ENCODE measurements around the gene FOCAD.
"Not testable (repeated sequence)": the region's sequence is repeated elsewhere in the genome, so short reads cannot be mapped to it uniquely, and the experiment has no call there.

The FOCAD gene

DNA sequence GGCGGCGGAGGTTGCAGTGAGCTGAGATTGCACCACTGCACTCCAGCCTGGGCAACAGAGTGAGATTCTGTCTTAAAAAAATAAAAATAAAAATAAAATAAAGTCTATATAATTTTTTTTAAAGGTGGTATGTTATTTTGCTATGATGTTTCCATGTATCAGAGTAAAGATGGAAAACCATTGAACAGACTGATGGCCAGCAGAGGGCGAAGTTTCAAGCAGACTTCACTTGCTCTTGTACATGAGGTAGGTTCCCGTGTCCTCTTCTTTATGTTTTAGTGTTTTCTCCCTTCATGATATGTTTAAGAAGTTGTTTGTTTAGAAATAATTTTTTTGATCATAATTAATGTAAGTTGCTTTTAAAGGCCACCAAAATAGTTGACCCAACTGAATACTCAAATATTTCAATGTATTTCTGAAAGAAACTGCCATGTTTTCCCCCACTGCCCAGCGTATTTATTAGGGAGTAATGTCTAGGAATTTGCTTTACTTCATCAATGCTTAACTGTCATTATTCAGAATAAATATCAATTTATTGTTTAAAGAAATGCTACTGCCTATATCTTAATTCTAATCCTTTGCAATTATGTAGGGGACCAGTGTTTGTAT, 201.0 kb downstream of the FOCAD start:
- DNase-seq: peak; percentile 4

DNA sequence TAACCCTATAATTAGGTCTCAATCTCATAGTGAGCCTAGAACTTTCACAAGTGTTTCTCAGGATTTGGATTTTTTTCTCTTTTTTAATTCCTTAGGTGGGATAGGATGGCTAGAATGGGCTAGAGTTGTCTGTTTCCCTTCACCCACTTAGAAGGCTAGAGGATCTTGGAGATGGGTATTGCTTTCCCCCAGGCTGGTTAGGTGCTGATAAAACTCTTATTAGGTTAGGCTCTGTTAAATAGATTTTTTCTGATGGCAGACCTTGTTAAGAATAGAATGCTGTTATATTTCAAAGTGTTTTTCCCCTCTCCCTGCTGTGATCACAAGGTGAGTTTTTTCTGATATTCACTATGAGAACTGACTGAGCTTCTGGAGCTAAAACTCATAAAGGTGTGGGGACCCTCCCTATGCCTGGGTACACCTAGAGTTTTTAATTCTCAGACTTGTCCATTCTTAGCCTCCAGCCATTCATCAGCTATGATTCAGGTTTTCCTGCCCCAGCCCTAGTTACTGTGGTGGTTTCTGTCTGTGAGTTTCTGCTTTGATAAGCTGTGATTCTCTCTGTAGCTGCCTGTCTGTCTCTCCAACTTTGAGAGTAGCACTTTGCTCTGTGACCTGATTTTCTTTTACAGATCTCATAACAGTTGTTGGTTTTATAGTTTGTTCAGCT, 215.0 kb downstream of the FOCAD start:
- no peak for DNase-seq

DNA sequence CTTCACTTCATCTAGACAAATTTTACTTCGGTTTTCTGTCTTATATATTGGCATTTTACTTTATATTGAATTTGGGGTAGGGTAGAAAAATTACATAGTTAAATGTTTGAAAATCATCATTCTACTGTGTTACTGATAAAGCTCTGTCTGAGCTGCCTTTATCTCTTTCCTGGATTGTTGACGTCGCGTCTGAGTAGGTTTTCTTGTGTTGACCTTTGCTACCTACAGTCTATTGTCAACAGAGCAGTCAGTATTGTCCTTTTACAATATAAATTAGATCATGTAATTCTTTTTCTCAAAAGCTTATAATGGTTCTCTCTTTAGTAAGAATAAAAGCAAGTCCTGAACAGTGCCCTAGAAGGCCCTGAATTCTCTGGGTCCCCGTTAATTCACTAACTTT, 219.2 kb downstream of the FOCAD start:
- DNase-seq: no peak

DNA sequence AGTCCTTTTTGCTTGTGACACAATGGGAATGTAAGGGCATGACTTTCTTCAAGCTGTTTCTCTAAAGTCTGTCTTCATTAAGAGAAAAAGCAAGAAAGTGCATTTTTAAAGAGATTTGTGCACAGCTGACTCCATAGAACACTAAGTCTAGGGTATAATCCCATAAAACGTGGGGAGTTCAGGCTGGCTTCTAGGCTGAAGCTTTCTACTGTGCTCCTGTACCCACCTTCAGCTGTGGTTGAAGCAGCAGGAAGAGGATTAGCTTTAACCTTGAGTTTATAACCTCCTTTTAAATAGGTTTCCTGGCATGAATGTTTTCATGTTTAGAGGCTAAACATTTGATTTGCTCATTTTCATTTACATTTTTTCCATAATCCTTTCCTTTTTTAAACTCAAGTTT, 220.9 kb downstream of the FOCAD start:
- DNase-seq: no peak

DNA sequence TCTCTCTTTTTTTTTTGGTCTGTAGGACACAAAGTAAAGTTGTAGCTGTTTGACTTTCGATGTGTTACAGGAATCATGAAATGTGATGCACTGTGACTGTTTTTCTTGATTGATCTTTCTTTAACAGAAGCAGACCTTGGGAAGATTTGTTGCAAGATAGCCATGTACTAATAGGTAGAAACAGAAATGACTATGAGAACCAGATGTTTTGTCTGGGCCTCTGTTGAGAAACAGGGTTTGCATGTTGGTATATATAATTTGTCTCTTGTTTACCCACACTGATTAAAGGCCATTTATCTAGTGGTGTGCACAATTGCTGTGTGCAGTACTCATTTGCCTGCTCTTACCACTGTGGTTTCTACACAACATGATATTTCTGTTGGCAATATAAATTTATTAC, 222.3 kb downstream of the FOCAD start:
- peak; percentile 19 for DNase-seq

DNA sequence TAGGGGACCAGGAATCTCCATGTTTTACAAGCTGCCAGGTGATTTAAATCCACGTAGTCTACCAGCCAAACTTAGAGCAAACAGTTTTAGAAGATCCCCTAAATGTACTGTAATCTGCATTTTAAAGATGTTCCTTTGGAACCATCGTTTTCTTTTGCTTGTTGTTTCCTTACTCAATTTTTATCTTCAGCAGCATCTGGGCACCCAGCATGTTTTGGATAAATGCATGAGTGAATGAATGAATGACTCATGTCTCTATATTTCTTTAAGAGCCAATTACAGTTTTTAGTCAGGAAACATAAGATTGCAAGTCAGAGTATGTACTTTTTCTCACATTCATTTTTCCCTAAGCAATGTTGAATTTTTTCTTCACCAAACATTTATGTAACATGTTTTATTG, 224.4 kb downstream of the FOCAD start:
- no peak for DNase-seq

DNA sequence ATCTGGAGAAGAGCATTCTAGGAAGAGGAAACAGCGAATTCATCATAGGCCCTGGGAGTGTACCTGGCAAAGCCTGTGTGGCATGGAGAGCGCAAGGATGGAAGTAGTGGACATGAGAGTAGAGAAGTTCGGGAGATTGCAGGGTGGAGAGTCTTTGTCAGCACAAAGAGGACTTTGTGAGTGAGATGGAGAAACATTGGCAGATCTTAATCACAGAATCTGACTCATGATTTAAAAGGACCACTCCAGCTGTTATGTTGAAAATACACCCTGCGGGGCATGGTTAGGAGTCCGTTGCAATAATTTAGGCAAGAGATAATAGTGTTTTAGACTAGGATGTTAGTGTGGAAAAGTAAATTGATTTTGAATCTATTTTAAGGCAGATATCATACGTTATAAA, 230.5 kb downstream of the FOCAD start:
- DNase-seq: no peak

DNA sequence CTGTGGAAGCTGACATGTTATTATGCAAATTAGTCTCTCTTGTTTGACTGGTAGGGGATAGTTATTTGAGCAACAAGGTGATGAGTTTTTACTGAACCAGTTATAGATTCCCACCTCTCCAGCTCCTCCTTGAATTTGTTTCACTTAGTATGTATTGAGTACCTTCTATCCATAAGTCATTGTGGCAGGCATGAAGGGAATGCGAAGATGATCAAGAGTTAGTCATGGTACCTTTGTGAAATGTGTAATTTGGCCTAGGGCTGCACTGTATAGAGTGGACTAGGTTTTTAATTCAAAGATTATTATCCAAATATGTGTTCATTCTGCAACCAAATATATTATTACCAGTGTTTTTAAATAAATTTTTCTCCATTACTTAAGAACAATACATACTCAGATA, 237.3 kb downstream of the FOCAD start:
- DNase-seq: no peak

DNA sequence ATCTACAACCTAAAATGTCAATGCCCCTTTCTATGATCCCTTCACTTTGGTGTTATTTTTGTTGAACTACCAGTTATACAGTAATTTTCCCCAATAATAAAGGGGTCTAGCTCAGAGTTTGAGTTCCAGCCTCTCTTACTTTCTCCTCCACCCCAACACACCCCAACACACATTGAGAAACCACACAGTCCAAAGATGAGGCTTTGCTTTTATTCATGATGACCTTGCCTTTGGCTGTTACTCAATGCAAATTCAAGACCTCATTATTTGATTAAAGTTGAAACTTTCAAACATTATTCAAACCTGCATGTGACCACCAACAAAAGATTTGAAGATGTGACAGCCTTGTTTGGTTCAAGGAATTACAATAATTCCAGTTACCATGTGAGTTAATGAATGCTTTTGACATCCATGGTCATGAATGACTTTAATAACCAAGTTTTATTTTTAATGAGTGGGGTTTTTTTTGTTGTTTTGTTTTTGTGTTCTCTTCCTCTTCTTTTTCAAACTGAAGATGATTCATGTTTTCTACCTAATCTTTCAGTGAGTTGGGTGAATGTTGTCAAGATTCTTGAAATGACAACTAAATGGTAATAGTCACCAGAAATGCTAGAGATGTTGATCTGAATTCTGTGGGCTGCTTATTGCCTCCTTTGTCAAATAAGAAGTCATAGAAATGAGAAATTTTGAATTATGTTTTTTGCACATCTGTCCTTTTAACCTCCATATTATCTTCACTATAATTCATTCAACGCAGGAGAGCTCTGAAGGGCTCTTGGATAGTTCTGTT, 241.4 kb downstream of the FOCAD start:
- no peak for DNase-seq

DNA sequence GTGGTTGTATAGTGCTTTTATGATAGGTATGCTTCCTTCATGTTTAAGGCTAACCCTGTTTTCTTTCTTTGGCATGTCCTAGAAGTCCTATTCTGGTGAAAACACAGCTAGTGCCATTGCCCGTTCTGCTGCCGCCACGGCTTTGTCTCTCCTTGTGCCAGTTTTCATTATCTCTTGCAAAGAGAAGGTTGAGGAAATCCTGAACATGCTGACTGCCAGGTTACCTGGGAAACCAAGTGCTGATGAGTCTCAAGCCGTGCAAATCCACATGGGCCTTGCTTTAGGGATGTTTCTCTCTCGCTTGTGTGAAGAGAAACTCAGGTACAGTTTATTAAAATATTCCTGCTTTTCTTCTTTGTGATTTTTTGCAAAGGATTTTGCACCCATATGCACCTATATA, 245.2 kb downstream of the FOCAD start:
- no peak for DNase-seq

DNA sequence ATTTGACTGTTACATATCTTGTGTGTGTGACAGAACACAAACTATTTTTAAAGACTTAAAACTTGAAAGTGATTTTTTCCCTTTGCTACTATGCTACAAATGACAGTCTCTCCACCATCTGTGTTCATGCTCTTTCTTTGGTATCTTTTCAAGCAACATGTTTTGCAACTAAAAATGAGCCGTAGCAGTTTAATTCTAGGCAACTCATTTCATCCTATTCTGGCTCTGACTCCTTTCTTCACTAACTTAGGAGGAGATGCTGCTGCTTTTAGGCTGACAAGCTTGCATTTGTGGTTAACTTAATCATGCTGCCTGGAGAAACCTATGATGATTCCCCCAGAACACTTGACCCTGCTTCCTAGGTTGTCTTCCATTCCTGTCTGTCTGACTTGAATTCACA, 246.8 kb downstream of the FOCAD start:
- no peak for DNase-seq

DNA sequence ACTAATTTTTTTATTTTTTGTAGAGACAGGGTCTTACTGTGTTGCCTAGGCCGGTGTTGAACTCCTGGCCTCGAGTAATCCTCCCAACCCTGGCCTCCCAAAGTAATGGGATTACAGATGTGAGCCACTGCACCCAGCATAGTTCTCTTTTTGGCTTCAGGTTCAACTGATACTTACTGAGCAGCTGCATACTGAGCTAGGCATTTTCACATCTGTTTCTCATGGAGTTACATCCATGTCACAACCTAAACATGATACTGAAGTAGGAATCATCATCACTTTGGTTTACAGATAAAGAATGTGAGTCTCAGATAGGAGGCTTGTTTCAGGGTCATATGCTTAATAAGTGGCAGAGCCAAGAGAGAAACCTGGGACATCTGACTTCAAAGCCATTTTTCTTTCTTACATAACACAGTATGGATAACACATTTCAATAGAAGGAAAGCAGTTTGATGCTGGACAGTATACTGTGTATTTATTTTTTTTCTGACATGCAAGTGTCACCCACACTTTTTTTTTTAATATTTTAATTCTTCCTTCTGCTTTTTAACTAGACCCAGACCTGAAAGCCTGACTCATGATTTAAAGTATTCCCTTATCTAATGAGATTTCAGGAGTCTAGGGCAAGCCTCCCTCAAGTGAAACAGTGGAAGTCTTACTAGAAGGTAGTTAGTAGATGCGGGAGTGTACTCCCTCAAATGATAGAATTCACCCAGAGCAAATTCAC, 256.6 kb downstream of the FOCAD start:
- no peak for DNase-seq

DNA sequence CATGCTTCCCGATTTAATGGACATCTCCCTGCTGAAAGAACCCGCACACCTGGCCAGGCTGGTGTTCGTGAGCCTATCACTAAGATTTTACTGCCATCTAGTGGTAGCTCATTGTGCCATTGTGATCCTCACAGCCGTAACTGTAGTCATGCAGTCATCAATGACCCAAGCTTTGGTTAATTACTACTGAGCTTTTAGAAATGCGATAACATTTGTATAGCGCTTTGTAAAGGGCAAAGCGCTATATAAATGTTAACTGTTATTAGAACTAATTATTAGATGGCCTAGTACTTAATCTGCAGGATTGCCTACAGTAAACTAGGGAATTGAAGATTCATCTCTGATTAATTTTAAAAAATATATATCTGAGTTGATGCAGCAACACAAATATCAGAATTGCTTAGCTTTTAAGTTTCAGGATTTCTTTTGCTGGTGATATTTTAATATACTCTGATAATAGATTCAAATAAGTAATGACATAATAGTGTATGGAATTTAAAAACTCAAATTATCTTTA, 257.2 kb downstream of the FOCAD start:
- peak; percentile 90 for DNase-seq

DNA sequence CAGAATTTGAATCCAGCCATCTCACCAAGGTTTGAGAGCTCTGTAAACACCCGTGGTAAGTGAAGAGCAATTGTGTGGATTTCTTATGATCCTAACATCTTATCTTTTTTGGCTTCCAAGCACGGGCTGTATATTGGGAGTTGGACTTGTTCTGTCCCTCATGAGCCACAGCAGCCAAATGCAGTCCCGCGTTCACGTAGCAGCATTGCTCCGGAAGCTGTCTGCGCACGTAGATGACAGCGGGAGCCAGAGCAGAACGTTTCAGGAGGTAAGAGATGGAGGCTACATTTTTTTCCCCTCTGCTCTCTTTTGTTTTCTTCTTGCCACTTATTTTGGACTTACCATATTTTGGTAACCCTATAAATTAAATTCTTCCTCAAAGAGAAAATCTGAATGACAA, 260.4 kb downstream of the FOCAD start:
- no peak for DNase-seq

DNA sequence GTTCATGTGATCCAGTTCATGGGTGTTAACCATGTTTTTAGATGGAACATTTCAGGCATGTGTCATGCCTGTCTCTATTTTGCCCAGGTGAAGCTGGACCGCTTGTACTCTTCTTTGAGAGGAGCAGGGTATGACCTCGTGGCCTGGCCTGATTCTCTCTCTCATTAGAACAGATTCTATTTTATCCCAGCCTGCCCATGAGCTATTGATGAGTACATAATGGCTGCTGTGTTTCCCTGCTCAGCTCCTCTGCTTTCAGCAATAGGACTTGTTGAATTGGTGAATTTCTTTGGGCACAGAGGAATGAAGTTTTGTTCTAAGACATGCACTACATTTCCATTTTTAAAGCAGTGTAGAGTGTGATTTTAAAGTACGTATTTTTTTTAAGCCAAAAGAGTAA, 261.2 kb downstream of the FOCAD start:
- no peak for DNase-seq

DNA sequence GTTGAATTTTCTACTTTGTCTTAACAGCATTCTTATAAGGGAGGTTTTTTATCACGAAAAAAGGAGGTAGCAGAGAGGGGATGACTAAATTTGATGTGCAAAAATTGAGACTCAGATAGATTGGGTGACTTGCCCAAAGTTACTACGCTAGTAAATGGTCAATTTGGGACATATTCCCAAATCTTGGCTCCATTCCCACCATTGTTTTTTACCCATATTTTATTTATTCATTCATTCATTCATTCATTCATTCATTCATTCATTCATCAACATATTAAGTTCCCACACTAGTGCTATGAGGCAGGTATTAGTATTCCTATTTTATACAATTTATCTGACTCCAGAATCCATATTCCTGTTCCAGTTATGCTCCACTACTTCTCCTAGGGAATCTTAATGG, 261.8 kb downstream of the FOCAD start:
- no peak for DNase-seq

DNA sequence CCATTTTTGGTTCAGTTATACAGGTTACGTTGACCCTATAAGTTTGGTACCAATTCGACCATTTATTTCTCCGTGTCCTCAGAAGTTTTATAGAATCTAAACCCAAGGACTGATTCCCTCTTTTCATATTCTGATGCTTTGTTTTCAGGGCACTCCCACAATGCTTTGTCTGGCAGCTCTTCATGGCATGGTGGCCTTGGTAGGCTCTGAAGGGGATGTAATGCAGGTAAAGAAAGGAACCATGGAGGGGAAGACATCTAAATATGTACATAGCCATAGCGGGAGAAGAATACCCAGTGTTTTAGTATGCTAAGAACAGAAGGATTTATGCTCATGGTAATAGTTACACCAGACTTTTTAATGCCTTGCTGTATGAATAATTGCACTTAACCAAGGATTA, 264.6 kb downstream of the FOCAD start:
- DNase-seq: no peak

DNA sequence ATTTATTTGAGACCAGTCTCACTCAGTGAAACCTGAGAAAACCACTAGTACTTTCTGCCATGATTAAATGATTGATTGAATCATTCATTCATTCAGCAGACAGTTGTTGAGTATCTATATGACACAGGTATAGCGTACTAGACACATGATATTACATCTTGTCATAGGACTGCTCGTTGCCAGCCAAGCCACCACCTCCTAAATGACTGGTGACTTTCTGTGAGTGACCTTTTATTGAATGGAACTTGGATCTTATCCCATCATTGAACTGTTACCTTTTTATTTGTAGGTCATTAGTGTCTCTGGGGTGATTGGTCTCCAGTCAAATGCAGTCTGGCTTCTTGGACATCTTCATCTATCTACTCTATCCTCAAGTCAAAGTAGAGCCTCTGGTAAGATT, 266.6 kb downstream of the FOCAD start:
- DNase-seq: no peak

DNA sequence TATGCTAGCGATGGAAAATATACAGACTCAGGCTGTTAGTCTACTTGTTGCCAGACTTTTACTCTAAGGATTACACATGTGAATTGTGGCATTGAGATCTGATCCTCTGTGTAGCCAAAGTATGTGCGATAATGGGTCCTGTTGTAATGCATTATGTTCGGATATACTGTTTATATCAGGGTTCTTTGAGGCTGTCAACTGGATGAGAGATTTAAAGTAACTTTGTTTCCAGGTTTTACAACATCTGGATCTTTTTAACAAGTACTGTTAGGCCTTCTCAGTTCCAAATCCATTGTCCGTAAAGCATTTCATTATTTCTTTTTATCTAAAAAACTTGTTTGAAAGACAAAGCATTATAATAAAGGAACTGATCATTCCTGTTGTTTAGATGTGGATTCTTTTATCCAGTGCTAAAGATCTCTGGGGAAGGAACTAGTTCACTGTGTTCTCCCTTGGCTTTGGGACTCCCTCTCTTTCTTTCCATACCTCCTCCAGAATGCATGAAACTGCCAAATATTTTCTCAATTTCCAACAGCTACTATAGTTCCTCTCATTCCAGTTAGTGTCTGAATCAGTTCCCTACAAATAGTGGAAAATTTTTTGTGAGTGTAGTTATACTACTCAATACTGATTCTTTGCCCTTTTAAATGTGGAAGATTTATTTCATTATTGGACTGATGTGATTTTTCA, 278.6 kb downstream of the FOCAD start:
- no peak for DNase-seq

DNA sequence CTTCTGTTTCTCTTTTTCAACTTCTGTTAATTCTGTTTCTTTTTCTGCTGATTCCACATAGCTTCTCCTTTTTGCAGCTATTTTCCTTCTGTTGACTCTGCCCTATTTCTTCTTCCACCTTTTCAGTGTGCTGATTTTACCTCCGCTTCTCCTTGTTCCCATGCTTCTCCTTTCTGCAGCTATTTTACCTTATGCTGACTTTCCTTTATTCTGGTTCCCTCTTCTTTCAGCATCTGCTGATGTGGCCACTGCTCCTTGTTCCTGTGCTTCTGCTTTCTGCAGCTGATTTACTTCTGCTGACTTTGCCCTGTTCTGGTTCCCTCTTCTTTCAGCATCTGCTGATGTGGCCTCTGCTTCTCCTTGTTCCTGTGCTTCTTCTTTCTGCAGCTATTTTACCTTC, 288.6 kb downstream of the FOCAD start:
- no peak for DNase-seq

DNA sequence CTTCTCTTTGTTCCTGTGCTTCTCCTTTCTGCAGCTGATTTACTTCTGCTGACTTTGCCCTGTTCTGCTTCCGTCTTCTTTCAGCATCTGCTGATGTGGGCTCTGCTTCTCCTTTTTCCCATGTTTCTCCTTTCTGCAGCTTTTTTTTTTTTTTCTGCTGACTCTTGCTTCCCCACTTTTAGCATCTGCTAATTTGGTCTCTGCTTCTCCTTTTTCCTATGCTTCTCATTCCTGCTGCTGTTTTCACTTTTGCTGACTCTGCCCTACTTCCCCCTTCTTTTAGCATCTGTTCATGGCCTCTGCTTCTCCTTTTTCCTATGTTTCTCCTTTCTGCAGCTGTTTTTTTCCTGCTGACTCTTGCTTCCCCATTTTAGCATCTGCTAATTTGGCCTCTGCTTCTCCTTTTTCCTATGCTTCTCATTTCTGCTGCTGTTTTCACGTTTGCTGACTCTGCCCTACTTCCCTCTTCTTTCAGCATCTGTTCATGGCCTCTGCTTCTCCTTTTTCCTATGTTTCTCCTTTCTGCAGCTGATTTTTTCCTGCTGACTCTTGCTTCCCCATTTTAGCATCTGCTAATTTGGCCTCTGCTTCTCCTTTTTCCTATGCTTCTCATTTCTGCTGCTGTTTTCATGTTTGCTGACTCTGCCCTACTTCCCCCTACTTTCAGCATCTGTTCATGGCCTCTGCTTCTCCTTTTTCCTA, 289.3 kb downstream of the FOCAD start:
- not testable (repeated sequence) for DNase-seq
